Left ventricle myocardium inferior (tissue), 1 donor: ENCODE data around the gene PLSCR3. TPM values are rescaled to one million over a fixed set of nuclear protein-coding genes. Genes with fewer than 3 reads are reported as not detected.

Experiments
- DNase-seq: peaks from one replicate; pipeline ENCODE4 v3.0.0-alpha.2; 2020
- H3K27ac ChIP-seq: fragments of 200-600 bp; replicated peaks from 2 replicates; pipeline ENCODE4 v1.8.0; 2021
- H3K27me3 ChIP-seq: fragments of 200-600 bp; 2 replicates; pipeline ENCODE4 v1.8.0; 2021; ENCODE audit warnings: low read depth
- H3K36me3 ChIP-seq: fragments of 200-600 bp; 2 replicates; pipeline ENCODE4 v1.8.0; 2021
- H3K4me1 ChIP-seq: fragments of 200-600 bp; 2 replicates; pipeline ENCODE4 v1.8.0; 2021
- H3K4me3 ChIP-seq: fragments of 200-600 bp; 2 replicates; pipeline ENCODE4 v1.8.0; 2021; ENCODE audit warnings: mild to moderate bottlenecking, moderate library complexity
- H3K9me3 ChIP-seq: fragments of 200-600 bp; replicated peaks from 2 replicates; pipeline ENCODE4 v1.8.0; 2021
- intact Hi-C: fragments of 100-400 bp; cut with micrococcal nuclease; formaldehyde crosslinking; loops from one replicate; pipeline ENCODE4 v1.11.0; 2022
- total RNA-seq: library from RNA; stranded (reverse); fragmentation: NEBNext Ultra II Directional; extraction: Animal tissue kit (Norgen Biotek cat#: 25700); gene quantifications from one replicate; pipeline ENCODE4 v1.2.1, GENCODE V29; 2021
- TF ChIP-seq, protein P1 (sequence below): fragments of 200-600 bp; IDR thresholded peaks from 2 replicates; pipeline ENCODE4 v1.8.0; 2021; ENCODE audit warnings: antibody characterized with exemption, mild to moderate bottlenecking, borderline replicate concordance
- donor health status: DM: no; HTN: yes; CAD: no; lungs with severe emphysema.

PLSCR3 gene
- total RNA-seq, 1 donor from 2014 or later: 20.1 TPM

DNA sequence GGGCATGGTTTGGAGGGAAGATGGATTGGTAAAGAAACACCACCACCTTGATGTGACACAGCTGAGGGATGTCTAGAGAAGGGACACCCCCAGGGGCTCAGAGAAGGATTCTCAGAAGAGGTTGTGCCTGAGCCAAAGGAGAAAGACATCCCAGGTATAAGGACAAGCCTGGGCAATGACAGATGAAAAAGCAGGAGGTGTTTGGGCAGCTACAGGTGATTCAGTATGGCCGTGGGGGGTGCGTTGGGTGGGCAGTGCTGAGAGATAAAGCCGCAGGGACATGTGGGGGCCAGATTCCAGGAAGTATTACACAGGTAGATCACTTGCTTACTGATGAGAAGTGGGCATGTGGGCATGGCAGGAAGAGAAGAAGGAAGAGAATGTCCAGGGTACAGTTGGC is 32.4 kb downstream of the PLSCR3 start:
- Histone ChIP-seq H3K27ac (no peak overlapping the region), H3K27me3 (no peaks in the 10 kb centered on the region), H3K4me1 (no peaks in the 10 kb centered on the region), H3K9me3 (no peaks in the 10 kb centered on the region), H3K4me3 (no peak overlapping the region), H3K36me3 (no peaks in the 10 kb centered on the region)
- TF ChIP-seq, protein P1, sequence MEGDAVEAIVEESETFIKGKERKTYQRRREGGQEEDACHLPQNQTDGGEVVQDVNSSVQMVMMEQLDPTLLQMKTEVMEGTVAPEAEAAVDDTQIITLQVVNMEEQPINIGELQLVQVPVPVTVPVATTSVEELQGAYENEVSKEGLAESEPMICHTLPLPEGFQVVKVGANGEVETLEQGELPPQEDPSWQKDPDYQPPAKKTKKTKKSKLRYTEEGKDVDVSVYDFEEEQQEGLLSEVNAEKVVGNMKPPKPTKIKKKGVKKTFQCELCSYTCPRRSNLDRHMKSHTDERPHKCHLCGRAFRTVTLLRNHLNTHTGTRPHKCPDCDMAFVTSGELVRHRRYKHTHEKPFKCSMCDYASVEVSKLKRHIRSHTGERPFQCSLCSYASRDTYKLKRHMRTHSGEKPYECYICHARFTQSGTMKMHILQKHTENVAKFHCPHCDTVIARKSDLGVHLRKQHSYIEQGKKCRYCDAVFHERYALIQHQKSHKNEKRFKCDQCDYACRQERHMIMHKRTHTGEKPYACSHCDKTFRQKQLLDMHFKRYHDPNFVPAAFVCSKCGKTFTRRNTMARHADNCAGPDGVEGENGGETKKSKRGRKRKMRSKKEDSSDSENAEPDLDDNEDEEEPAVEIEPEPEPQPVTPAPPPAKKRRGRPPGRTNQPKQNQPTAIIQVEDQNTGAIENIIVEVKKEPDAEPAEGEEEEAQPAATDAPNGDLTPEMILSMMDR: no peak
- no peak for DNase-seq
- intact Hi-C loops: no loop called here

DNA sequence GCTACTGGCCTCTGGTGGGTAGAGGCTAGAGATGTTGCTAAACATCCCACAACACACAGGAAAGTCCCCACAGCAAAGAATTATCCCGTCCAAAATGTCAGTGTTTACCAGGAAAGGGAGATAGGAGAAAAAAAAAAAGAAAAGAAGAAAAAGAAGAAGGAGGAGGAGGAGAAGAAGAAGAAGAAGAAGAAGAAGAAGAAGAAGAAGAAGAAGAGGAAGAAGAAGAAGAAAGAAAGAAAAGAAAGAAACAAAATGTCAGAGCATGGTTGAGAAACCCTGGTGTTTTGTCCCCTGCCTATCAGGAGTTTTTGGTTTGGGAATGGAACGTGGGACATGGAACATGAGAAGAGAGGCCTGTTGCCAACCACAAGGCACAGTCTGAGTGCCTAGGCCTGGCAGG is 36.9 kb downstream of the PLSCR3 start:
- Histone ChIP-seq H3K36me3 (no peaks in the 10 kb centered on the region), H3K4me3 (no peak overlapping the region), H3K9me3 (no peaks in the 10 kb centered on the region), H3K4me1 (peaks cover 36% of the 10 kb centered on the region), H3K27me3 (no peaks in the 10 kb centered on the region), H3K27ac (no peak overlapping the region)
- DNase-seq: no peak
- TF ChIP-seq, protein P1: no peak
- intact Hi-C loops: no loop called here

DNA sequence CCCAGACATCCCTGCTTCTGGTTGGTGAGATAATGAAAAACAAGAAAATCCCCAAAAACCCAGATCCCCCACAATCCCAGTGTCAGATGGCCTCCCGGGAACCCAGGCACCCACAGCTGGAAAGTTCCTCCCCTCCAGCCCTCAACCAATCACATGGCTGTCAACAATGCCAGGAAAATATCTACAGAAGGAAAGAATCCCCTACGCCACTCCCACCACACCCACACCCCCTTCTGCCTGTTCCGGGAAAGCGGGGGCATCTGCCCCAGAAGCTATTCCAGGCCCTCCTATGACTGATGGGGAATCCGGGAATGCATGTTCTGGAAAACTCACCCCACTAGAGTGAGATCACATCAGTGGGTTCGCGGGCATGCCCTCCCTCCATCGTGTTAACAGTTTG is 37.6 kb downstream of the PLSCR3 start:
- Histone ChIP-seq H3K36me3 (no peaks in the 10 kb centered on the region), H3K4me3 (no peak overlapping the region), H3K27me3 (no peaks in the 10 kb centered on the region), H3K27ac (no peak overlapping the region), H3K9me3 (no peaks in the 10 kb centered on the region), H3K4me1 (peaks cover 41% of the 10 kb centered on the region)
- TF ChIP-seq, protein P1: no peak
- no peak for DNase-seq
- intact Hi-C loops: no loop called here

DNA sequence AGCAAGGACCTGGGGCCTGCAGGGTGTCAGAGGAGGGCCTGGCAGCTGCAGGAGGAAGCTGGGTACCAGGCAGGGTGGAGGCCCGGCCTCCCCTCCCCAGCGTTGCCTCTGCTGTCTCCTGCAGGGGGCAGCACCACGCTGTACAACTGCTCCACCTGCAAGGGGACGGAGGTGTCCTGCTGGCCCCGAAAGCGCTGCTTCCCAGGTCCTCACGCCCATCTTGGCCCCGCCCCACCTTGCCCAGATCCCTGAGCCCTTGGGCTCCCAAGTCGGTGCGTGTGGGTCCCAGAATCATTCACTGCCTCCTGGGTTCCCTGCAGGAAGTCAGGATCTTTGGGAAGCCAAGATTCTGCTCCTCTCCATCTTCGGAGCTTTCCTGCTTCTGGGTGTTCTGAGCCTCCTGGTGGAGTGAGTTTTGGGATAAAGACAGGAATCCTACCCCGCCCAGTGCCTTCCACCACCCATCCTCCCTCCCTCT is 38.2 kb downstream of the PLSCR3 start:
- H3K36me3 ChIP-seq: no peaks in the 10 kb centered on the region
- peak; percentile 80 for DNase-seq
- H3K27ac ChIP-seq: no peak overlapping the region
- H3K4me1 ChIP-seq: peaks cover 47% of the 10 kb centered on the region
- H3K27me3 ChIP-seq: no peaks in the 10 kb centered on the region
- intact Hi-C loops: no loop called here
- H3K4me3 ChIP-seq: peak overlapping the region; percentile 27
- no peaks in the 10 kb centered on the region for H3K9me3 ChIP-seq
- TF ChIP-seq, protein P1: peak; percentile 91

DNA sequence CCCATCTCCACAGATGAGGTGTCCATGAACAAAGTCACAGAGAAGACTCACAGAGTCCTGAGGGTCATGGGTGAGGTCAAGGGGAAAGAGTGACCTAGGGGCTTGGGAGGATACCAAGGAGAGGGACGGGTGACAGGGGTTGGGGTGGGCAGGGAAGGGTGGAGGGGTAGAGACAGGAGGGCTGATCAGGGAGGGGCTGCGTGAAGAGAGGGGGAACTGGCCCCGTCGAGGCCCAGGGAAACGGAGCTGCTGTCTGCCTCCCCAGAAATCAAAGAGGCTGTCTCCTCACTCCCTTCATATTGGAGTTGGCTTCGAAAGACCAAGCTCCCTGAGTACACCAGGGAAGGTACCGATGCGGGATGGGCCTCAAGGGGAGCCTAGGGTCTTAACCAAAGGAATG is 38.8 kb downstream of the PLSCR3 start:
- Histone ChIP-seq H3K27me3 (no peaks in the 10 kb centered on the region), H3K4me3 (no peak overlapping the region), H3K9me3 (no peaks in the 10 kb centered on the region), H3K36me3 (no peaks in the 10 kb centered on the region), H3K27ac (peak overlapping the region; percentile 37), H3K4me1 (peaks cover 52% of the 10 kb centered on the region)
- TF ChIP-seq, protein P1: no peak
- intact Hi-C loops: no loop called here
- DNase-seq: no peak
